OCI-LY3 (cell line): ENCODE results near the gene PDGFC.
"Not testable (repeated sequence)": the region's sequence is repeated elsewhere in the genome, so short reads cannot be mapped to it uniquely, and the experiment has no call there.

Experiments used
- H2AFZ ChIP-seq: fragments of 200-600, 300-600 bp; shearing (Covaris generic); 2 replicates; pipeline ENCODE4 v1.6.0; 2014; ENCODE audit warnings: antibody characterized with exemption, low read depth, low read length
- H3K27ac ChIP-seq: fragments of 200-600, 300-600 bp; sonication (generic); 2 replicates; pipeline ENCODE4 v1.5.1; 2014; ENCODE audit warnings: mild to moderate bottlenecking, low read length, moderate library complexity, mixed read lengths
- H3K27me3 ChIP-seq: fragments of 200-600, 300-600 bp; sonication (generic); 2 replicates; pipeline ENCODE4 v1.6.1; 2014; ENCODE audit warnings: low read depth, low read length, mixed read lengths
- H3K36me3 ChIP-seq: fragments of 200-600, 300-600 bp; sonication (generic); replicated peaks from 2 replicates; pipeline ENCODE3; 2014; ENCODE audit warnings: low read depth, low read length, mixed read lengths
- H3K4me1 ChIP-seq: fragments of 300-600, 200-600 bp; sonication (generic); 2 replicates; pipeline ENCODE4 v1.6.1; 2014; ENCODE audit warnings: low read length, mixed read lengths
- H3K4me2 ChIP-seq: fragments of 200-600, 300-600 bp; sonication (generic); 2 replicates; pipeline ENCODE4 v1.6.1; 2014; ENCODE audit warnings: low read length, mixed read lengths
- H3K4me3 ChIP-seq: fragments of 300-600, 200-600 bp; sonication (generic); 2 replicates; pipeline ENCODE4 v1.5.1; 2014; ENCODE audit warnings: antibody characterized with exemption, mild to moderate bottlenecking, low read length, moderate library complexity
- H3K79me2 ChIP-seq: fragments of 300-600, 200-600 bp; shearing (Covaris generic); 2 replicates; pipeline ENCODE4 v1.6.1; 2014; ENCODE audit warnings: mild to moderate bottlenecking, low read length, mixed read lengths
- H3K9ac ChIP-seq: fragments of 300-600, 200-600 bp; shearing (Covaris generic); 2 replicates; pipeline ENCODE4 v1.6.0; 2014; ENCODE audit warnings: mild to moderate bottlenecking, low read length, moderate library complexity
- H3K9me3 ChIP-seq: fragments of 200-600, 300-600 bp; shearing (Covaris generic); 2 replicates; pipeline ENCODE4 v1.6.1; 2014; ENCODE audit warnings: low read length, mixed read lengths; ENCODE audit not compliant: insufficient read depth
- H4K20me1 ChIP-seq: fragments of 200-600, 300-600 bp; sonication (generic); 2 replicates; pipeline ENCODE4 v1.6.1; 2016; ENCODE audit warnings: low read length, mixed read lengths; ENCODE audit not compliant: insufficient read depth
- EZH2phosphoT487 ChIP-seq: fragments of 200-600 bp; shearing (Covaris generic); IDR thresholded peaks from 2 replicates; pipeline ENCODE4 v1.6.1; 2018; ENCODE audit warnings: antibody characterized with exemption, mixed run types, low read depth
- TF ChIP-seq, protein P1 (sequence below): fragments of 200-600, 300-600 bp; sonication (generic); IDR thresholded peaks from 2 replicates; pipeline ENCODE4 v1.5.1; 2014; ENCODE audit warnings: antibody characterized with exemption, low read length, low read depth

PDGFC gene

GRCh38 chr4:156933633-156934258 lies 37.9 kb downstream of the PDGFC start:
- Histone ChIP-seq H3K4me1 (no peaks in the 10 kb centered on the region), H3K27me3 (no peaks in the 10 kb centered on the region), H3K36me3 (no peaks in the 10 kb centered on the region), H2AFZ (no peak overlapping the region), H3K4me2 (no peak overlapping the region), H3K9me3 (peaks cover 5% of the 10 kb centered on the region; the same call in 1 of the 2 replicates), H3K4me3 (no peak overlapping the region), H3K9ac (no peak overlapping the region), H4K20me1 (no peaks in the 10 kb centered on the region), H3K27ac (no peak overlapping the region), H3K79me2 (no peaks in the 10 kb centered on the region)
- TF ChIP-seq EZH2phosphoT487: no peak
- TF ChIP-seq, protein P1, sequence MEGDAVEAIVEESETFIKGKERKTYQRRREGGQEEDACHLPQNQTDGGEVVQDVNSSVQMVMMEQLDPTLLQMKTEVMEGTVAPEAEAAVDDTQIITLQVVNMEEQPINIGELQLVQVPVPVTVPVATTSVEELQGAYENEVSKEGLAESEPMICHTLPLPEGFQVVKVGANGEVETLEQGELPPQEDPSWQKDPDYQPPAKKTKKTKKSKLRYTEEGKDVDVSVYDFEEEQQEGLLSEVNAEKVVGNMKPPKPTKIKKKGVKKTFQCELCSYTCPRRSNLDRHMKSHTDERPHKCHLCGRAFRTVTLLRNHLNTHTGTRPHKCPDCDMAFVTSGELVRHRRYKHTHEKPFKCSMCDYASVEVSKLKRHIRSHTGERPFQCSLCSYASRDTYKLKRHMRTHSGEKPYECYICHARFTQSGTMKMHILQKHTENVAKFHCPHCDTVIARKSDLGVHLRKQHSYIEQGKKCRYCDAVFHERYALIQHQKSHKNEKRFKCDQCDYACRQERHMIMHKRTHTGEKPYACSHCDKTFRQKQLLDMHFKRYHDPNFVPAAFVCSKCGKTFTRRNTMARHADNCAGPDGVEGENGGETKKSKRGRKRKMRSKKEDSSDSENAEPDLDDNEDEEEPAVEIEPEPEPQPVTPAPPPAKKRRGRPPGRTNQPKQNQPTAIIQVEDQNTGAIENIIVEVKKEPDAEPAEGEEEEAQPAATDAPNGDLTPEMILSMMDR: no peak

DNA sequence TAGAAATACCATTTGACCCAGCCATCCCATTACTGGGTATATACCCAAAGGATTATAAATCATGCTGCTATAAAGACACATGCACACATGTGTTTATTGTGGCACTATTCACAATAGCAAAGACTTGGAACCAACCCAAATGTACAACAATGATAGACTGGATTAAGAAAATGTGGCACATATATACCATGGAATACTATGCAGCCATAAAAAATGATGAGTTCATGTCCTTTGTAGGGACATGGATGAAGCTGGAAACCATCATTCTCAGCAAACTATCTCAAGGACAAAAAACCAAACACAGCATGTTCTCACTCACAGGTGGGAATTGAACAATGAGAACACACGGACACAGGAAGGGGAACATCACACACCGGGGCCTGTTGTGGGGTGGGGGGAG lies 39.2 kb downstream of the PDGFC start:
- H3K9me3 ChIP-seq, H3K27me3 ChIP-seq, H4K20me1 ChIP-seq, H3K36me3 ChIP-seq, H3K4me1 ChIP-seq, H3K4me3 ChIP-seq, H3K27ac ChIP-seq, H3K79me2 ChIP-seq, H3K9ac ChIP-seq, H2AFZ ChIP-seq, H3K4me2 ChIP-seq: not testable (repeated sequence)

DNA sequence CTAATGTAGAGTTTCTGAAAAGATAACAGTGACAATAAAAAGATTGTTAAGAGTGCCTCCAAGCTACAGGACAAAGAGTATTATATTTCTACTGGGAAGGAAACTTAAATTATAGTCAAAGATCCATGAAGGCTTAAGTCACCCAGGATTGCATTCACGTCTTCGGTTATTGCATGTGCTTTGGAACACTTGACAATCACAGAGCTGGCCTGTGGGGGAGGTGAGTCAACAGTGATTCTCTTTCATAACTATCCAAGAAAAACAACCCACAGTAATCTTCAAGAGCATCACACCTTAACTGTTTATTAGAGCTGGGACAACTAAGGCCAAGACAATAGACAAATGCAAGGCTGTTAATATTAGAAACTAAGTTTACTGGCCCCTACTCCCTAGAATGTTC lies 40.3 kb downstream of the PDGFC start:
- H3K27ac ChIP-seq: no peak overlapping the region
- no peaks in the 10 kb centered on the region for H3K4me1 ChIP-seq
- H3K9me3 ChIP-seq: peaks cover 5% of the 10 kb centered on the region; the same call in 1 of the 2 replicates
- H2AFZ ChIP-seq: no peak overlapping the region
- no peak overlapping the region for H3K4me3 ChIP-seq
- H3K36me3 ChIP-seq: no peaks in the 10 kb centered on the region
- no peak overlapping the region for H3K4me2 ChIP-seq
- H4K20me1 ChIP-seq: no peaks in the 10 kb centered on the region
- H3K79me2 ChIP-seq: no peaks in the 10 kb centered on the region
- H3K9ac ChIP-seq: no peak overlapping the region
- H3K27me3 ChIP-seq: no peaks in the 10 kb centered on the region
- TF ChIP-seq EZH2phosphoT487: no peak
- TF ChIP-seq, protein P1: no peak

GRCh38 chr4:156929386-156930105 lies 42.1 kb downstream of the PDGFC start:
- no peaks in the 10 kb centered on the region for H3K79me2 ChIP-seq
- no peak overlapping the region for H2AFZ ChIP-seq
- H3K4me3 ChIP-seq: no peak overlapping the region
- no peaks in the 10 kb centered on the region for H3K36me3 ChIP-seq
- H4K20me1 ChIP-seq: no peaks in the 10 kb centered on the region
- H3K9ac ChIP-seq: no peak overlapping the region
- peaks cover 5% of the 10 kb centered on the region; the same call in 1 of the 2 replicates for H3K9me3 ChIP-seq
- no peaks in the 10 kb centered on the region for H3K27me3 ChIP-seq
- no peak overlapping the region for H3K4me2 ChIP-seq
- no peaks in the 10 kb centered on the region for H3K4me1 ChIP-seq
- H3K27ac ChIP-seq: no peak overlapping the region
- TF ChIP-seq EZH2phosphoT487: no peak
- TF ChIP-seq, protein P1: no peak
